ENCODE data around the gene PITPNB. TPM values are rescaled to one million over a fixed set of nuclear protein-coding genes. Genes with fewer than 3 reads are reported as not detected.

PITPNB gene
- total and polyA plus RNA-seq, 4 experiments from 2014 or later = 68.8 to 88.4 (median 74.4) TPM

DNA sequence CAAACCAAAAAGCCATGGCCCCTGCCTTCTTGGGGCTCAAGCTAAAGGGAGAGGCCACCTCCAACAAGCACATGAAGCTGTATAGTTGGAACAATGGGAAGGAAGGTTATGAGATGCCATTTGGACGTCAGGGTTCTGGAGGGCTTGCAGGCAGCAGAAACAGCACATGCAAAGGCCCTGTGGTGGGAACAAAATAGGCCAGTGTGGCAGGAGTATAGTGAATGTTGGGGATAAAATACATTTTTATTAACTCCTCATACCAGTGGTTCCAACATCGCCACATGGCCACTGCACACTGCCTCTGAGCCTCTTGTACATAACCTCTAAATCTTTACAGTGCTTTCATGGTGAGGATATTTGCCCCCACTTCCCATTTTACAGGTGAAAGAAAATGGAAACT is 85.3 kb downstream of the PITPNB start:
- POLR2A ChIA-PET (ENCODE audit: partially characterized antibody) = no interaction called here
- Mint-ChIP-seq H3K4me1 (peaks cover 3 to 19% (median 10%) of the 10 kb centered on the region in 4 donors), H3K9me3 (peaks cover 0 to 11% (median 6%) of the 10 kb centered on the region in 8 donors), H3K4me3 (no peak overlapping the region), H3K27me3 (no peaks in the 10 kb centered on the region), H3K27ac (no peak overlapping the region), H3K36me3 (peaks cover 9 to 14% of the 10 kb centered on the region in 2 donors)
- Histone ChIP-seq H3K9me3 (ENCODE audit: control insufficient read depth in 1 of 2, low read length in 2 of 2) (no peaks in the 10 kb centered on the region), H3K36me3 (ENCODE audit: insufficient read depth, low read length) (no peaks in the 10 kb centered on the region), H3K4me1 (ENCODE audit: insufficient read depth, low read length) (peaks cover 7% of the 10 kb centered on the region), H3K27me3 (ENCODE audit: insufficient read depth, low read length) (no peaks in the 10 kb centered on the region), H3K4me3 (ENCODE audit: low read length in 2 of 2) (no peak overlapping the region), H3K27ac (ENCODE audit: low read depth, low read length) (no peak overlapping the region)
- intact Hi-C loops (cut with micrococcal nuclease) = no loop called here
- CTCF ChIA-PET (ENCODE audit: partially characterized antibody) = no interaction called here
- DNase-seq = no peak

DNA sequence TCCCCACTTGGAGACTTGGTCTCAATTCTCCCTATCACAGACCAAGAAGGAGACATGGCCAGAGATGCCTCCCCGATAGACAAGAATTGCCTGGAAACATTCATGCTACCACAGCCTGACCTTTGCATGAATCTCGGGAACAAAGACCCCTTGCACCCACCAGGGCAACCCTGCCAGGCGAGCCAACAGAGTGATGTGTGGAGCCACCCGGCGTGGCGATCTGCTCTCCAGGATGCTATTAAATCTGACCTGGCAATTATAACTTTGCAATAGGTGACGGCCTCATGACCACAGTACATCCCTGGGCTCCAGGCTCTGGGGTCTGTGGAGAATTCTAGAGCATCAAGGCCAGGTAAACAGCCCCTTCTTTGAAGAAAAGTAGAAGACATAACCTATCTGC is 86.5 kb downstream of the PITPNB start:
- Mint-ChIP-seq H3K36me3 (peaks cover 4 to 10% of the 10 kb centered on the region in 2 donors), H3K27ac (peak overlapping the region in 1 of 7 donors; percentile 50), H3K27me3 (no peaks in the 10 kb centered on the region), H3K4me3 (no peak overlapping the region), H3K4me1 (peaks cover 3 to 19% (median 10%) of the 10 kb centered on the region in 4 donors), H3K9me3 (peaks cover 0 to 3% (median 1%) of the 10 kb centered on the region in 8 donors)
- ChIA-PET CTCF (ENCODE audit: partially characterized antibody) (no interaction called here), POLR2A (ENCODE audit: partially characterized antibody) (no interaction called here)
- no peaks in the 10 kb centered on the region for H3K27me3 ChIP-seq (ENCODE audit: insufficient read depth, low read length)
- no peak overlapping the region for H3K4me3 ChIP-seq (ENCODE audit: low read length in 2 of 2)
- H3K36me3 ChIP-seq (ENCODE audit: insufficient read depth, low read length) = no peaks in the 10 kb centered on the region
- DNase-seq = no peak
- intact Hi-C loops (cut with micrococcal nuclease) = no loop called here
- H3K27ac ChIP-seq (ENCODE audit: low read depth, low read length) = no peak overlapping the region
- H3K9me3 ChIP-seq (ENCODE audit: control insufficient read depth in 1 of 2, low read length in 2 of 2) = no peaks in the 10 kb centered on the region
- H3K4me1 ChIP-seq (ENCODE audit: insufficient read depth, low read length) = peaks cover 7% of the 10 kb centered on the region

DNA sequence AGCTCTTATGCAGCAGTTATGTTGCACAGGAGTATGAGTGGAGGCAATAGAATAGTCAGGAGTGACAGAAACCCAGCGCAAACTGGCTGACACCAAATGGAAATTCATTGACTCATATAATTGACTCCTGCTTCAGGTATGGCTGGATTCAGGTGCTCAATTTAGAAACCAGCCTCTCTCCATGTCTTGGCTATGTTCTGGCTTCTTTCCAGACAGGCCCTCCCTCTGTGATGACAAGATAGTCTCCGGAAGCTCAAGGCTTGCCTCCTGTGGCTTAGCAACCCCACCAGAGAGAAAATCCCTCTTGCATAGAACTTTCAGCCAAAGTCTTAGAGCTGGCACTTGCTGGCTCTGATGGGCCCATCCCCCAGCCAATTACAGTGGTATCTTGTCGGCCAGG is 89.4 kb downstream of the PITPNB start:
- ChIA-PET POLR2A (ENCODE audit: partially characterized antibody) (no interaction called here), CTCF (ENCODE audit: partially characterized antibody) (no interaction called here)
- no peak for DNase-seq
- no peaks in the 10 kb centered on the region for H3K27me3 Mint-ChIP-seq
- H3K27me3 ChIP-seq (ENCODE audit: insufficient read depth, low read length) = no peaks in the 10 kb centered on the region
- no peak overlapping the region for H3K27ac Mint-ChIP-seq
- H3K36me3 Mint-ChIP-seq = peaks cover 0 to 13% of the 10 kb centered on the region in 2 donors
- no peaks in the 10 kb centered on the region for H3K36me3 ChIP-seq (ENCODE audit: insufficient read depth, low read length)
- H3K4me1 ChIP-seq (ENCODE audit: insufficient read depth, low read length) = peaks cover 7% of the 10 kb centered on the region
- intact Hi-C loops (cut with micrococcal nuclease) = no loop called here
- no peaks in the 10 kb centered on the region for H3K9me3 Mint-ChIP-seq
- no peak overlapping the region for H3K27ac ChIP-seq (ENCODE audit: low read depth, low read length)
- no peak overlapping the region for H3K4me3 ChIP-seq (ENCODE audit: low read length in 2 of 2)
- no peaks in the 10 kb centered on the region for H3K9me3 ChIP-seq (ENCODE audit: control insufficient read depth in 1 of 2, low read length in 2 of 2)
- H3K4me1 Mint-ChIP-seq = peaks cover 3 to 19% (median 10%) of the 10 kb centered on the region in 4 donors
- H3K4me3 Mint-ChIP-seq = no peak overlapping the region

DNA sequence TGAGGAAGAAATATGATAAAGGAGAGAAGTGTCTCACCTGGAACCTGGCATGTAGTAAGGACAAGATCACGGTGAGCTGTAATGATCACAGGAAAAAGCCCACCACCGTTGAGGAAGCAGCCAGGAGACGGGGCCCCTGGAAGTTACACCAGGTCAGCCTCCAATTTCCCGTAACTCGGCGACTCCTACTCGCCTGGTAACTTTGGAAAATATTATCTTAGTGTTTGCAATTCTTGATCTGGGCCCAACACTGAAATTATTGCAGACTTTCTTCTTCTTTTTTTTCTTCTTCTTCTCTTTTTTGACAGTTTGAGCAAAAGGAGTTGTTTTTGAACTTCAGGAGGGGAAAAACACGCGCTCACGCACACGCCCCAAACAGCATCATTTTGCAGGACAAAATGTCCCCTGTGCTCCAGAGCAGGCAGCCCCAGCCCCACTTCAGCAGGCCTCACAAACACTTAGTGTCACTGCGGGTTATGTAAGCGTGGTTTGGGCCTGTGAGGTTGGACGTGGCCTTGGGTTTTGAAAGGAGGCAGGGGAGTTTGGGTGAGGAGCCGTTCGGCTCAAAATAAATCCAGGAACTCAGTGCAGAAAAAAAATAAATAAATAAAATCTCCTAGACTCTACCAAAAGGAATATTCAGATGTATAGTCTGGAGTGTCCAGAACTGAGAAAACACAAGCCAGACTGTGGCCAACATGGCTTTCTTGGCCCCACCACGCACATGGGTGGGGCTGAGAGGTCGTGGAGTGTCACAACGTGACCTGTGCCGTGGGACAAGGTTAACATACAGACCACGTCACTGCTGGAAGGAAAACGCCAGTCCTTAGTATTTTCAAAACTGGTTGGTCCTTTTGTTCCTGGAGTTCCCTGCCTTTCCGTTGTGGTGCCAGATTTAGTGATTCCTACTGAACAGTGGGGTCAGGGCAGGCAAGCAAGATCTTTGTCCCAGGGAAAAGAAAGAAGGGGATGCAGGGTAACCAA is 91.2 kb downstream of the PITPNB start:
- no peak for DNase-seq
- intact Hi-C loops (cut with micrococcal nuclease) = no loop called here
- H3K9me3 ChIP-seq (ENCODE audit: control insufficient read depth in 1 of 2, low read length in 2 of 2) = no peaks in the 10 kb centered on the region
- no peaks in the 10 kb centered on the region for H3K9me3 Mint-ChIP-seq
- ChIA-PET POLR2A (ENCODE audit: partially characterized antibody) (no interaction called here), CTCF (ENCODE audit: partially characterized antibody) (no interaction called here)
- H3K36me3 ChIP-seq (ENCODE audit: insufficient read depth, low read length) = no peaks in the 10 kb centered on the region
- peak overlapping the region in 1 of 7 donors; percentile 83 for H3K27ac Mint-ChIP-seq
- no peaks in the 10 kb centered on the region for H3K27me3 Mint-ChIP-seq
- peaks cover 3 to 16% (median 10%) of the 10 kb centered on the region in 4 donors for H3K4me1 Mint-ChIP-seq
- no peak overlapping the region for H3K27ac ChIP-seq (ENCODE audit: low read depth, low read length)
- no peak overlapping the region for H3K4me3 Mint-ChIP-seq
- H3K4me3 ChIP-seq (ENCODE audit: low read length in 2 of 2) = no peak overlapping the region
- peaks cover 0 to 13% of the 10 kb centered on the region in 2 donors for H3K36me3 Mint-ChIP-seq
- H3K27me3 ChIP-seq (ENCODE audit: insufficient read depth, low read length) = no peaks in the 10 kb centered on the region
- peaks cover 7% of the 10 kb centered on the region for H3K4me1 ChIP-seq (ENCODE audit: insufficient read depth, low read length)

DNA sequence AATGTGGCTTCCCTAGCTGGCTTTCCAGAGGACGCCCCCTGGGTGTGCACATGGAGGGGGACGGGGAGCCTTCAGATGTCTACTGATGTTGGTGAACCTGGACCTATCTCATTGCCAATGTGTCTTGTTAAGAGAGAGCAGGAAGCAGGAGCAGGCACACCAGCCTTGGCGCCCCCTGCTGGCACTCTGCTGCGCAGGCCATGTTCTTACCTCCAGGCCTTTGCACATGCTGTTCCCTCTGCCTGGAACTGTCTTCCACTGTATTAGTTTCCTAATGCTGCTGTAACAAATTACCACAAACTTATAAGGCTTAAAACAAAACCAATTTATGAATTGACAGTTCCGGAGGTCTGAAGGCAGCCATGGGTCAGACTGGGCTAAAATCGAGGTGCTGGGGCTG is 93.9 kb downstream of the PITPNB start:
- CTCF ChIA-PET (ENCODE audit: partially characterized antibody) = no interaction called here
- H3K27ac ChIP-seq (ENCODE audit: low read depth, low read length) = no peak overlapping the region
- no peaks in the 10 kb centered on the region for H3K27me3 Mint-ChIP-seq
- no peak overlapping the region for H3K4me3 Mint-ChIP-seq
- no peaks in the 10 kb centered on the region for H3K4me1 Mint-ChIP-seq
- peaks cover 0 to 13% of the 10 kb centered on the region in 2 donors for H3K36me3 Mint-ChIP-seq
- POLR2A ChIA-PET (ENCODE audit: partially characterized antibody) = no interaction called here
- no peaks in the 10 kb centered on the region for H3K4me1 ChIP-seq (ENCODE audit: insufficient read depth, low read length)
- H3K27ac Mint-ChIP-seq = no peak overlapping the region
- no peak for DNase-seq
- no peak overlapping the region for H3K4me3 ChIP-seq (ENCODE audit: low read length in 2 of 2)
- no peaks in the 10 kb centered on the region for H3K36me3 ChIP-seq (ENCODE audit: insufficient read depth, low read length)
- no peaks in the 10 kb centered on the region for H3K9me3 ChIP-seq (ENCODE audit: control insufficient read depth in 1 of 2, low read length in 2 of 2)
- no peaks in the 10 kb centered on the region for H3K27me3 ChIP-seq (ENCODE audit: insufficient read depth, low read length)
- intact Hi-C loops (cut with micrococcal nuclease) = no loop called here
- no peaks in the 10 kb centered on the region for H3K9me3 Mint-ChIP-seq

DNA sequence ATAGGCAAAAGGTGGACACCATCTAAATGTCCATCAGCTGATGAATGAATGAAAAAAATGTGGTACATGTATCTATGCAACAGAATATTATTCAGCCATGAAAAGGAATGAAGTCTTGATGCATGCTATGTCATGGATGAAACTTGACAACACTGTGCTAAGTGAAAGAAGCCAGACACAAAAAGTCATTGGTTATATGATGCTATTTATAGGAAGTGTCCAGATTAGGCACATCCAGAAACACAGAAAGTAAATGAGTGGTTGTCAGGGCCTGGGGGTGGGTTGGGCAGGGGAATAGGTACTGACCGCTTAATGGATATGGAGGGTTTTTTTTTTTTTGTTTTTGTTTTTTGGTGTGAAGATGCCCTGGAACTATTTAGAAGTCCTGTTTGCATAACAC is 95.8 kb downstream of the PITPNB start:
- Mint-ChIP-seq H3K27me3 (no peaks in the 10 kb centered on the region), H3K4me3 (no peak overlapping the region), H3K4me1 (no peaks in the 10 kb centered on the region), H3K27ac (no peak overlapping the region), H3K36me3 (peaks cover 0 to 13% of the 10 kb centered on the region in 2 donors), H3K9me3 (no peaks in the 10 kb centered on the region)
- intact Hi-C loops (cut with micrococcal nuclease) = no loop called here
- no peaks in the 10 kb centered on the region for H3K4me1 ChIP-seq (ENCODE audit: insufficient read depth, low read length)
- ChIA-PET POLR2A (ENCODE audit: partially characterized antibody) (no interaction called here), CTCF (ENCODE audit: partially characterized antibody) (no interaction called here)
- no peak overlapping the region for H3K27ac ChIP-seq (ENCODE audit: low read depth, low read length)
- no peaks in the 10 kb centered on the region for H3K27me3 ChIP-seq (ENCODE audit: insufficient read depth, low read length)
- H3K4me3 ChIP-seq (ENCODE audit: low read length in 2 of 2) = no peak overlapping the region
- no peaks in the 10 kb centered on the region for H3K9me3 ChIP-seq (ENCODE audit: control insufficient read depth in 1 of 2, low read length in 2 of 2)
- no peaks in the 10 kb centered on the region for H3K36me3 ChIP-seq (ENCODE audit: insufficient read depth, low read length)
- no peak for DNase-seq

DNA sequence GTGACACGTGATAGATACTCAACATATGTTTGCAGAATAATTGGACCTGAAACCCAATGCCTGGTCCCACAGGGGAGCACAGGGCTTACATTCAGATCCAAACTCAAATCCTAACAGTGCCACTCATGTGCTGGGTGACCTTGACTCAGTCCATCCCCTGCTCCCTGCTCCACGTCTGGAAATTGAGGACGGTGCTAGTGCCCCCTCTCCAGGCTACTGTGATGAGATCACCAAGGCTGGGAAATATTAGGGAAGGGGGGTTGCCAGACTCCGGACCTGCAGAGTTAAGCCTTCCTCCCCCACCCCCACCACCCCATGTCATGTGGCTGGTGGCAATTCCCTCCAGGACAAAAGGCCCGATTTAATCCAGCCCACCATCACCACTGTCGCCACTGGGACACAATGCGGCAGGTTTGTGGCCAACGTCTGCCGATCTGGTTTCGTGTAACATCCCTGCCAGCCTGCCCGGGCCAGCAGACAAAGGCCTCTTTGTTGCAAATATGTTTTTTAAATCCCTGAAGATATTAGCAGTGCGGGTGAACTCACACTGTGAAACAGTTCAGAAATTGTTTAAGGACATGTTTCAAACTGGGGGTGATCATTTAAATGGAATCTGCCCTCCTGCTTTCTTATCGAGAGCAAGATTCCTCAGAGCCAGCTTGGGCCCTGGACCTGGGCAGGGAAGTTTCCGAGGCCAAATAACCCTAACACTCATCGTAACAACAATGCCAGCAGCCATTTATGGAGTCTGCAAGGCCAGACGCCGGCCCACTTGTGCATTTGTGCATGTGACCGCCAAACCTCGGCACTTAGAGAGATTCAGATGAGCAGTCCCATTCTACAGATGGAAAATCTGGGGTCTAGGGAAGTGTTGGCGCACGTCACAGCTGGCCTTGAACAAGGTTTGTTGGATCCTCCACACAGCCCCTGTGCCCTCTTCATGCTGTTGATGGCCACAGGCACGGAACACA is 97.9 kb downstream of the PITPNB start:
- Histone ChIP-seq H3K4me3 (ENCODE audit: low read length in 2 of 2) (no peak overlapping the region), H3K36me3 (ENCODE audit: insufficient read depth, low read length) (no peaks in the 10 kb centered on the region), H3K27me3 (ENCODE audit: insufficient read depth, low read length) (no peaks in the 10 kb centered on the region), H3K27ac (ENCODE audit: low read depth, low read length) (no peak overlapping the region), H3K9me3 (ENCODE audit: control insufficient read depth in 1 of 2, low read length in 2 of 2) (no peaks in the 10 kb centered on the region), H3K4me1 (ENCODE audit: insufficient read depth, low read length) (no peaks in the 10 kb centered on the region)
- ChIA-PET POLR2A (ENCODE audit: partially characterized antibody) (no interaction called here), CTCF (ENCODE audit: partially characterized antibody) (no interaction called here)
- no peak for DNase-seq
- Mint-ChIP-seq H3K9me3 (no peaks in the 10 kb centered on the region), H3K4me1 (no peaks in the 10 kb centered on the region), H3K27me3 (peaks cover 1% of the 10 kb centered on the region in 2 donors), H3K36me3 (peaks cover 0 to 10% of the 10 kb centered on the region in 2 donors), H3K27ac (no peak overlapping the region), H3K4me3 (no peak overlapping the region)
- intact Hi-C loops (cut with micrococcal nuclease) = no loop called here
